Caki2 (cell line): ENCODE data around the gene CREG1. TPM values are rescaled to one million over a fixed set of nuclear protein-coding genes. Genes with fewer than 3 reads are reported as not detected.

Experiments used
- DNase-seq: peaks from one replicate; pipeline ENCODE4 v3.0.0-alpha.2; 2015; ENCODE audit warnings: low read depth
- in situ Hi-C: cut with HindIII; loops from 2 replicates; pipeline ENCODE4 v1.10.0; 2016; ENCODE audit warnings: low sequenced_read_pairs, low pct_unique_long_range_greater_than_20kb, mixed read lengths
- total RNA-seq: library from RNA; depleted of rRNA; stranded (reverse); fragments of >200 nt; shearing (Covaris generic); gene quantifications from 2 replicates; pipeline ENCODE4 v1.2.3, GENCODE V29; 2014; ENCODE audit warnings: low replicate concordance; rRNA removed

Gene CREG1
- total RNA-seq, 1 experiment from 2014 or later: 221 TPM

DNA sequence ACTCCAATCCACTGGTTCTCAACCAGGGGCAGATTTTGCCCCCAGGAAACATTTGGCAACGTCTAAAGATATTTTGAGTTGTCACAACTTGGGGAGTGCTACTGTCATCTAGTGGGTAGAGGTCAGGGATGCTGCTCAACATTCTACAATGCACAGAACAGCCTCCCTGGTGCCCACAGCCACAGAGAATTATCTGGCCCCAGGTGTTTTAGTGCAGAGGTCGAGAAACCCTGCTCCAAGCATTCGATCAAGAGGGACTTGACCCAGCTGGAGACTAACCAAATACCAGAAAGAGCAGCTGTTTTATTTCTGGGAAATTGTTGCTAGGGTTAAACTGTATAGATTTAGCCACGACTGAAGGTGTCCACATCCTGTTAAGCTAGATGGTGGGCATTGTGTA, 54.5 kb downstream of the CREG1 start:
- DNase-seq: no peak
- in situ Hi-C loops: no loop called here

DNA sequence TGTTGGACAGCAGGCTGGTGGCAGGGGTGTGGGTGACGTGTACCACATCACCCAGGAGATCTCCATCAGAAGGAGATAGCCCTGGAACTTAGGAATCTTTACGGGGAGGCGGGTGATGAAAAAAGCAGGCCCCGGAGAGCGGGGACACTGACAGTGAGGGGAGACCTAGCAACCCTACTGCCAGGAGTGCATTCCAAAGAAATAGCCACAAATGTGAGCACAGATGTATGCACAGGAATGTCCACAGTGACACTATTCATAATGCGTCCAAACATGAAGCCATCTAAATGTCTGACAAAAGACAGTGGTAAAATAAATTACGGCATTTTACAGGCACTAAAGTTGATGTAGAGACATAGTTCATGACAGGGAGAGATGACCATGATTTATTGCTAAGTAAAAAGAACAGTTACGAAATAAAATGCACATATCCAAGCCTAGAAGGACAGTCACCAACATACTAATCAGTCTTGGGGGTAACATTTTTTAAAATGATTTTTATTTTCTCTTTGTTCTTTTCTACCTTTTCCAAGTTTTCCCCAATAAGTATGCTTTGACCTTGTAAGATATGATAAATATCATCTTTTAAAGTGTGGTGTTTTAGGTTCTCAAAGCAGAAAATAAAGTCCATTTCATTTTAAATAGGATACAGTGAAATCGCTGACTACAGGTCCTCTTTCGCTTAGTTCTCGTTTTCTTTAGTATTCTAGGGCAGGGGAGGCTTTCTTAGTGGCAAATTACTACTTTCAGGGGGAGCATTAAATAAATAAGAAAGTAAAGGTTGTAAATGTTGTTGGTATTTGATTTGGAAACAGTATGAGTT, 56.6 kb downstream of the CREG1 start:
- DNase-seq: no peak
- in situ Hi-C loops: no loop called here

GRCh38 chr1:167493372-167493771, 60.2 kb downstream of the CREG1 start:
- in situ Hi-C loops: no loop called here
- DNase-seq: no peak

- in situ Hi-C loops: no loop called here
Observed at GRCh38 chr1:167492481-167492910, 61.1 kb downstream of the CREG1 start.

GRCh38 chr1:167491586-167492461, 61.7 kb downstream of the CREG1 start:
- in situ Hi-C loops: no loop called here
- no peak for DNase-seq

More at GRCh38 chr1:167492481-167492910, 61.1 kb downstream of the CREG1 start:
- no peak for DNase-seq

Other genes starting within 250 kb of the CREG1 start
- gene CD247, start 35.2 kb downstream of the CREG1 start, total RNA-seq: not detected in 2 replicates
- not detected in 2 replicates for gene RCSD1, start 76.5 kb upstream of the CREG1 start, total RNA-seq
- gene MPZL1, start 168.2 kb upstream of the CREG1 start, total RNA-seq: 148 and 159 TPM in 2 replicates